H1 (cell line): ENCODE results near the gene SMAP1. TPM values are rescaled to one million over a fixed set of nuclear protein-coding genes. Genes with fewer than 3 reads are reported as not detected.

Source experiments
- CTCF ChIA-PET: fragments of 300-600 bp; sonication (Branson Sonifier 250); formaldehyde crosslinking; loops from one replicate; lab custom pipeline; 2021; ENCODE audit not compliant: partially characterized antibody; lab: Charles Lee
- POLR2A ChIA-PET: fragments of 300-600 bp; sonication (Branson Sonifier 250); formaldehyde crosslinking; loops from one replicate; lab custom pipeline; 2021; ENCODE audit warnings: inconsistent platforms; ENCODE audit not compliant: partially characterized antibody; lab: Charles Lee
- DNase-seq, 2 experiments: peaks; one replicate each; pipeline versions ENCODE4 v3.0.0 to v3.0.0-alpha.2; 2010 to 2022; ENCODE audit warnings: low spot score in 2 of 2, low read depth in 1 of 2, mixed read lengths in 1 of 2
- FAIRE-seq: peaks from 2 replicates; lab custom pipeline; 2011; peaks lifted over from hg19 to GRCh38; lab: Jason Lieb, UNC
- H2AFZ ChIP-seq: 2 replicates; pipeline ENCODE4 v1.8.1; 2012; ENCODE audit warnings: low read length, inconsistent platforms
- H2AK5ac ChIP-seq: 2 replicates; pipeline ENCODE4 v1.6.1; 2013; ENCODE audit warnings: low read depth, low read length
- H2BK120ac ChIP-seq: replicated peaks from 2 replicates; pipeline ENCODE3; 2013; ENCODE audit warnings: low read depth, low read length, inconsistent platforms
- H2BK12ac ChIP-seq: 2 replicates; pipeline ENCODE4 v1.6.1; 2013; ENCODE audit warnings: low read depth, low read length
- H2BK15ac ChIP-seq: 2 replicates; pipeline ENCODE4 v1.6.1; 2013; ENCODE audit warnings: low read length
- H2BK20ac ChIP-seq: 2 replicates; pipeline ENCODE4 v1.6.1; 2013; ENCODE audit warnings: low read length
- H2BK5ac ChIP-seq: 2 replicates; pipeline ENCODE4 v1.6.1; 2013; ENCODE audit warnings: low read depth, low read length
- H3K14ac ChIP-seq: 2 replicates; pipeline ENCODE4 v1.6.1; 2013; ENCODE audit warnings: inconsistent platforms; ENCODE audit not compliant: insufficient read length
- H3K18ac ChIP-seq: 2 replicates; pipeline ENCODE4 v1.6.1; 2013; ENCODE audit warnings: low read length; ENCODE audit errors: extremely low read depth
- H3K23ac ChIP-seq: 2 replicates; pipeline ENCODE4 v1.6.1; 2013; ENCODE audit warnings: inconsistent platforms; ENCODE audit not compliant: insufficient read length
- H3K23me2 ChIP-seq: 2 replicates; pipeline ENCODE4 v1.6.1; 2013; ENCODE audit warnings: low read depth, low read length
- H3K27ac ChIP-seq: 2 replicates; pipeline ENCODE4 v1.6.1; 2011; ENCODE audit warnings: low read depth, low read length, inconsistent platforms
- H3K27me3 ChIP-seq, 4 experiments: replicated peaks in 1 of 4; 1 replicate in 1 of 4; 2 replicates in 3 of 4; pipeline versions ENCODE4 v1.6.1 to v1.8.1; 2011 to 2013; ENCODE audit warnings: low read length in 3 of 4, mild to moderate bottlenecking in 3 of 4, inconsistent platforms in 2 of 4, mixed read lengths in 2 of 4, moderate library complexity in 1 of 4; ENCODE audit not compliant: control insufficient read depth in 3 of 4, insufficient read depth in 3 of 4; ENCODE audit errors: extremely low read depth in 1 of 4
- H3K36me3 ChIP-seq, 4 experiments: 2 replicates each; pipeline versions ENCODE4 v1.6.1 to v1.8.1; 2011 to 2013; ENCODE audit warnings: mild to moderate bottlenecking in 4 of 4, low read length in 3 of 4, moderate library complexity in 2 of 4, control low read depth in 1 of 4, inconsistent platforms in 1 of 4; ENCODE audit not compliant: insufficient read depth in 4 of 4, control insufficient read depth in 2 of 4
- H3K4ac ChIP-seq: replicated peaks from 2 replicates; pipeline ENCODE3; 2013; ENCODE audit warnings: low read length, low read depth, mixed read lengths, inconsistent platforms; ENCODE audit not compliant: insufficient read length
- H3K4me1 ChIP-seq, 4 experiments: replicated peaks in 1 of 4; 1 replicate in 1 of 4; 2 replicates in 3 of 4; pipeline versions ENCODE4 v1.6.1 to v1.8.1; 2011 to 2013; ENCODE audit warnings: low read length in 3 of 4, inconsistent platforms in 2 of 4, mixed read lengths in 1 of 4; ENCODE audit not compliant: insufficient read depth in 4 of 4, control insufficient read depth in 3 of 4
- H3K4me2 ChIP-seq, 2 experiments: 2 replicates each; pipeline versions ENCODE4 v1.6.1 to v1.8.1; 2011 to 2013; ENCODE audit warnings: low read depth in 2 of 2, low read length in 2 of 2, control low read depth in 1 of 2, inconsistent platforms in 1 of 2, mild to moderate bottlenecking in 1 of 2; ENCODE audit not compliant: insufficient read depth in 1 of 2
- H3K4me3 ChIP-seq, 4 experiments: fragments of 200-600, 300-600 bp in 1 of 4; sonication (generic), shearing (Covaris generic), sonication (Bioruptor Twin) in 1 of 4; 2 replicates each; pipeline versions ENCODE4 v1.5.1 to v1.8.1; 2011 to 2016; ENCODE audit warnings: low read length in 4 of 4, low read depth in 3 of 4, control low read depth in 2 of 4, inconsistent platforms in 2 of 4, mild to moderate bottlenecking in 2 of 4, mixed read lengths in 1 of 4, moderate library complexity in 1 of 4; ENCODE audit not compliant: insufficient read depth in 2 of 4; ENCODE audit errors: extremely low read depth in 1 of 4
- H3K56ac ChIP-seq: replicated peaks from 2 replicates; pipeline ENCODE3; 2013; ENCODE audit warnings: low read depth, mild to moderate bottlenecking, mixed read lengths, low read length, inconsistent platforms; ENCODE audit not compliant: insufficient read length
- H3K79me1 ChIP-seq: 2 replicates; pipeline ENCODE4 v1.6.1; 2013; ENCODE audit warnings: low read depth, low read length, control low read depth
- H3K79me2 ChIP-seq, 2 experiments: 2 replicates each; pipeline versions ENCODE4 v1.6.1 to v1.8.1; 2012 to 2013; ENCODE audit warnings: low read length in 2 of 2, mild to moderate bottlenecking in 2 of 2, inconsistent platforms in 1 of 2; ENCODE audit not compliant: insufficient read depth in 2 of 2, control insufficient read depth in 1 of 2
- H3K9ac ChIP-seq, 4 experiments: replicated peaks in 1 of 4; 1 replicate in 1 of 4; 2 replicates in 3 of 4; pipeline versions ENCODE4 v1.6.1 to v1.8.1; 2011 to 2013; ENCODE audit warnings: low read depth in 3 of 4, low read length in 3 of 4, control low read depth in 2 of 4, mild to moderate bottlenecking in 2 of 4, moderate library complexity in 2 of 4, inconsistent platforms in 1 of 4; ENCODE audit errors: extremely low read depth in 1 of 4
- H3K9me3 ChIP-seq, 2 experiments: 2 replicates each; pipeline versions ENCODE4 v1.6.1 to v1.8.1; 2012 to 2013; ENCODE audit warnings: mild to moderate bottlenecking in 2 of 2, moderate library complexity in 2 of 2, control low read depth in 1 of 2, inconsistent platforms in 1 of 2, low read depth in 1 of 2, low read length in 1 of 2, mixed read lengths in 1 of 2; ENCODE audit not compliant: insufficient read depth in 2 of 2
- H4K20me1 ChIP-seq, 2 experiments: replicated peaks in 1 of 2; 2 replicates each; pipeline versions ENCODE3 to v1.8.1; 2011 to 2013; ENCODE audit warnings: inconsistent platforms in 2 of 2, low read length in 2 of 2, mild to moderate bottlenecking in 1 of 2; ENCODE audit not compliant: insufficient read depth in 2 of 2, control insufficient read depth in 1 of 2
- H4K5ac ChIP-seq: 2 replicates; pipeline ENCODE4 v1.6.1; 2013; ENCODE audit warnings: low read length, low read depth, mixed read lengths, inconsistent platforms; ENCODE audit not compliant: insufficient read length
- H4K8ac ChIP-seq: 2 replicates; pipeline ENCODE4 v1.8.0; 2013; ENCODE audit warnings: mild to moderate bottlenecking, moderate library complexity, low read length, inconsistent platforms; ENCODE audit not compliant: insufficient read depth; ENCODE audit errors: extremely low read depth
- H4K91ac ChIP-seq: replicated peaks from 2 replicates; pipeline ENCODE3; 2013; ENCODE audit warnings: low read length, mixed read lengths, inconsistent platforms; ENCODE audit not compliant: insufficient read length
- BACH1 ChIP-seq: IDR thresholded peaks from 2 replicates; pipeline ENCODE4 v1.6.1; 2012; ENCODE audit warnings: low read length, improper control_type of control experiment
- BRCA1 ChIP-seq: IDR thresholded peaks from 2 replicates; pipeline ENCODE4 v1.6.1; 2012; ENCODE audit warnings: low read depth, low read length, improper control_type of control experiment
- CHD2 ChIP-seq: IDR thresholded peaks from 2 replicates; pipeline ENCODE4 v1.6.1; 2012; ENCODE audit warnings: low read length, improper control_type of control experiment
- CTBP2 ChIP-seq: IDR thresholded peaks from 2 replicates; pipeline ENCODE4 v1.7.0; 2011; ENCODE audit warnings: borderline replicate concordance, mild to moderate bottlenecking, moderate library complexity, mixed read lengths, low read length; ENCODE audit not compliant: insufficient read depth, insufficient read length
- CTCF ChIP-seq, 3 experiments: IDR thresholded peaks; 1 replicate in 2 of 3; 2 replicates in 1 of 3; pipeline versions ENCODE4 v1.5.1 to v1.6.1; 2011; ENCODE audit warnings: low read length in 3 of 3, mild to moderate bottlenecking in 3 of 3, inconsistent platforms in 2 of 3, low read depth in 1 of 3, moderate library complexity in 1 of 3; ENCODE audit not compliant: insufficient read depth in 1 of 3; ENCODE audit errors: control extremely low read depth in 1 of 3
- EGR1 ChIP-seq: IDR thresholded peaks from 2 replicates; pipeline ENCODE4 v1.6.1; 2011; ENCODE audit warnings: low read depth, low read length, borderline replicate concordance
- HDAC2 ChIP-seq, 2 experiments: fragments of 300-600 bp in 1 of 2; sonication (generic) in 1 of 2; IDR thresholded peaks; 2 replicates each; pipeline ENCODE4 v1.6.1; 2011 to 2012; ENCODE audit warnings: low read depth in 2 of 2, low read length in 2 of 2, mild to moderate bottlenecking in 2 of 2, moderate library complexity in 2 of 2, borderline replicate concordance in 1 of 2, inconsistent platforms in 1 of 2
- SIX5 ChIP-seq: IDR thresholded peaks from 2 replicates; pipeline ENCODE4 v1.6.1; 2011; ENCODE audit warnings: mild to moderate bottlenecking, low read depth, low read length
- SUZ12 ChIP-seq: fragments of 200-600 bp; sonication (generic); IDR thresholded peaks from 2 replicates; pipeline ENCODE4 v1.6.1; 2012; ENCODE audit warnings: mild to moderate bottlenecking, inconsistent platforms, low read length, moderate library complexity, mixed read lengths
- TEAD4 ChIP-seq: IDR thresholded peaks from 2 replicates; pipeline ENCODE4 v1.6.1; 2012; ENCODE audit warnings: low read depth, low read length, inconsistent platforms, mixed read lengths
- USF2 ChIP-seq: IDR thresholded peaks from 2 replicates; pipeline ENCODE4 v1.6.1; 2011; ENCODE audit warnings: low read length, improper control_type of control experiment
- WGBS, 2 experiments: shearing (Covaris generic) in 1 of 2; methylation state at CpG; one replicate each; pipeline versions ENCODE4 v1.1.6 to v1.1.7; 2013 to 2015; ENCODE audit warnings: low lambda C conversion rate in 2 of 2, mixed read lengths in 2 of 2, inconsistent platforms in 1 of 2, low coverage in 1 of 2, missing lambda C conversion rate in 1 of 2; ENCODE audit not compliant: insufficient replicate concordance in 2 of 2, insufficient coverage in 1 of 2, insufficient read length in 1 of 2; ENCODE audit errors: extremely low coverage in 1 of 2, missing lambda C conversion rate in 1 of 2; 5-methylcytosine and 5-hydroxymethylcytosine counted together
- polyA plus RNA-seq, 7 experiments: library from polyadenylated mRNA; depleted of rRNA in 3 of 7; stranded (reverse) in 5 of 7; unstranded in 2 of 7; fragments of >200 nt in 5 of 7; fragments of 200-250 nt in 2 of 7; gene quantifications; 1 replicate in 5 of 7; 2 replicates in 1 of 7; 4 replicates in 1 of 7; pipeline versions ENCODE4 v1.2.1 to v1.2.3, GENCODE V29; 2011 to 2013; ENCODE audit warnings: missing spikeins in 2 of 7, mixed read lengths in 2 of 7
- total RNA-seq: library from RNA; stranded (reverse); fragmentation: NEBNext Ultra II Directional; extraction: Animal tissue kit (Norgen Biotek cat#: 25700); gene quantifications from 2 replicates; pipeline ENCODE4 v1.2.1, GENCODE V29; 2021

SMAP1 gene
- total and polyA plus RNA-seq, 2 of the 8 experiments (the other 6 are each of a cell fraction or from before 2014, with no cell fraction given): 18.8 to 32.4 TPM

DNA sequence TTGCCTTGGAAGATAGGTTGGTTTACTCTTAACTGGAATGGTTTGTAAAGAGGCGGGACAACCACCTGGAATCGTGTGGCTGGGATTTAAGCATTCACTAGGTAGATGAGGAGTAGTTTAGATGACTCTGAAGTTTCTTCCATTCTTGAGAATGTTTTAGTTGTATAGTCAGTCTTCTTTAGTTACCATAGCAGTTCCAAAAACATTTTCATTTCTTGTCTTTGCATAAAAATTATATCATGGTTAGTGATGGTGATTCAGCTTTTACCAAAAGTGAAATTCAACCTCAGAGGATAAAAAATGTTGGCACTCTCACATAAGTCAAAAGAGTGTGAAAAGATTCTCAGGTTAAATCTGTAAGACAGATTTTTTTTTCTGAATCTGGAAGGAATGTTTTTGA, 70.3 kb downstream of the SMAP1 start:
- no peak for FAIRE-seq
- Histone ChIP-seq H3K79me2 (no peaks in the 10 kb centered on the region), H3K23me2 (no peaks in the 10 kb centered on the region), H3K27me3 (no peaks in the 10 kb centered on the region), H3K9me3 (peaks cover 8 to 17% of the 10 kb centered on the region in 2 experiments), H4K91ac (no peak overlapping the region), H2BK15ac (no peak overlapping the region), H4K5ac (no peak overlapping the region), H2BK20ac (no peak overlapping the region), H3K4ac (no peak overlapping the region), H2AK5ac (no peak overlapping the region), H3K4me1 (no peaks in the 10 kb centered on the region), H2BK12ac (no peak overlapping the region), H3K14ac (no peak overlapping the region), H2BK5ac (no peak overlapping the region), H3K4me2 (no peak overlapping the region), H3K79me1 (no peaks in the 10 kb centered on the region), H3K27ac (no peak overlapping the region), H2BK120ac (no peak overlapping the region), H3K9ac (no peak overlapping the region), H3K56ac (no peak overlapping the region), H3K36me3 (peaks cover 0 to 14% (median 2%) of the 10 kb centered on the region in 4 experiments; a peak in 2 of 8 replicates), H3K23ac (no peak overlapping the region), H2AFZ (no peak overlapping the region), H3K18ac (no peak overlapping the region), H4K20me1 (no peaks in the 10 kb centered on the region), H3K4me3 (no peak overlapping the region), H4K8ac (no peak overlapping the region)
- DNase-seq: no peak
- ChIA-PET POLR2A (no interaction called here), CTCF (interaction anchor here (1.2 kb wide), 1 partner anchor 33 kb away, joined by 3 read pairs; no protein-coding TSS in a partner anchor)
- WGBS, 2 experiments: 90% methylated on average over 2 of the region's 2 CpGs; no CpG with 5 or more reads in 1 of the 2 experiments
- TF ChIP-seq TEAD4 (no peak), HDAC2 (IDR thresholded peaks at IDR 0.05; ENCODE audit: borderline replicate concordance in 1 of 2, low read depth in 2 of 2, low read length in 2 of 2) (no peak), CHD2 (no peak), SUZ12 (no peak), SIX5 (no peak), CTBP2 (no peak), CTCF (IDR thresholded peaks at IDR 0.05; ENCODE audit: control extremely low read depth in 1 of 3, insufficient read depth in 1 of 3, low read depth in 1 of 3, low read length in 3 of 3) (no peak), BRCA1 (no peak), BACH1 (no peak), EGR1 (no peak), USF2 (no peak)
